ENCODE measurements around the gene SETBP1. TPM values are rescaled to one million over a fixed set of nuclear protein-coding genes. Genes with fewer than 3 reads are reported as not detected.
A peak's percentile ranks its signal among the peaks of the same experiment; 100 is the strongest.

SETBP1 gene
- 2.7 and 4.8 TPM in 2 replicates for total RNA-seq

DNA sequence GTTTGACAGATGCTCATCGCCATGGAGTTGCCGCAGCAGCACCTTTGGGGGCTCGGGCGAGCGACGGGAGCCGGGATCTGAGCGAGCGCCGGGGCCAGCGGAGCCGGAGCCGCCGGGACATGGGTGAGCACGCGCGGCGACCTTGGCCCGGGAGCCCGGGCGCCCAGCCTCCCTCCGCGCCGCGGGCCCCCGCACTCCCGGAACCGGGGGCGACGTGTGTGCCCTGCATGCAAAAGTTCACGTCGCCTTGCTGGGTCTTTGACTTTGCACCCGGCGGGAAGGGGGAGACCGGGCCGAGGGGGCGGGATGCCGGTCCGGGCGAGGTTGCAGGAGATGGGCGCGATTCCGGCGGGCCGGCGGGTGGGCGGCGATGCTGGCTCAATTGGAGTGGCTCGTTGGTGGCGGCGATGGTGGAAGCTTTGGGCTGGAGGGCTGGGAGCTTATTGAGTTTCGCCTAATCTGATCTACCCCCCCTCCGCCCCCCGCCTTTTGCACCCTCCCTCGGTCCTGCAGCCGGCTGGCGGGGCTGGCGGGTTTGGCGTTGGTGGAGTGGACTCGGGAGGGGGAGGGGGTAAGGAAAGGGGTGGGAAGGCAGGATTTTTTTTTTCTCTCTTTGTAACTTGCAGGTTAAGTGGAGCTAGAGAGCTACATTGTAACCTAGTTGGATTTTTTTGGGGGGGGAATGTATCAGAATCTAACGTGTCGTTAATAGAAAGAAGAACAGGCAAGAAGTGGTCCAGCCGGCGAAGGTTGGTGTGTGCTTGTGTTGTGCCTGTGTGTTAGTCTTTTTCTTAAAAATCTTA, at the start of gene SETBP1:
SETBP1 (plus strand) TSS at position 616 of the 803 bp plus-strand sequence. CDS start 20,459 bp downstream, outside the sequence.
- DNase-seq = peak; percentile 1

DNA sequence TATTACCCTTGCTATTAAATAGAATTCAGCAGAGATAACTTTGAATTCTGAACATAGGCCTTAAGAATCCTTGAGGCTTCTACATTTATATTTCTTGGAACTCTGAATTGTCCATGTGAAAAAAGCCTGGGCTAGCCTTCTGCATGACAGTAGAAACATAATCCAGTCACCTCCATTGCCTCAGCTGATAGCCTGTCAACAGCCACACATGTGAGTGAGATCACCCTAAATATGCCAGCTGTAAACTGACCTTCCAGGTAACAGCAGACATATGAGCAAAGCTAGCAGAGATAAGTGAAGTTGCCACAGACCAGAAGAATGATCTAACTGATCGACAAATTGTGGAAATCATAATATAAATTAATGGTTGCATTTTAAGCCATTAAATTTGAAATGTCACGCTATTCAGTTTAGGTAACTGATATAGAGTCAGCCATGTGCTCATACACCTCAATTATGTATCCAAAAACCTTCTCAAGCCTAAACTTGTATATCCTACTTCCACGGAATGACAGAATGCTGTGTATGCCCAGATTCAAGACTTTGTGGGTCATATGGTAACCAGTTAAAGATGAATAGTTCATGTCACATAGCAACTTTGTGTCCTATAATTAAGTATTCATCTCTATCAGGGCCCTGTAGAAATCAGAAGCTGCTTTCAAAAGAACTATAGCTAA, 48.1 kb upstream of the SETBP1 start:
- no peak for DNase-seq

DNA sequence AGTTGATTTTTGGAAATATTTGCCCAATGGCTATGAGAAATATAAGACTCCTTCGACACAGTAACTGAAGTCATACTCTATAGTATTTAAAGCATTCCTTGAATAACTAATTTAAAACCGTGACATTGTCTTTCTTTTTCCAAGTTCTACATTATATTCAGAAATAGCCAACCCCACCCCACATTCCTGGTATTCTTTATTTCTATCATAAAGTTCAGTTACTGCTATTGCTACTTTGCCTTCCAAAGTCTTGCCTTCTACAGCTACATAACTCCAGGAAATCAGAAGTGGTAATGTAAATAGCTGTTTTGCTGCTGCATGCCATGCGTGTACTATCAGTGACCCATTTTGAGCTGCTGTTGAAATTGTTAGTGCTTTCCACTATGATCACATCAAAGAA, 45.1 kb upstream of the SETBP1 start:
- DNase-seq = no peak

DNA sequence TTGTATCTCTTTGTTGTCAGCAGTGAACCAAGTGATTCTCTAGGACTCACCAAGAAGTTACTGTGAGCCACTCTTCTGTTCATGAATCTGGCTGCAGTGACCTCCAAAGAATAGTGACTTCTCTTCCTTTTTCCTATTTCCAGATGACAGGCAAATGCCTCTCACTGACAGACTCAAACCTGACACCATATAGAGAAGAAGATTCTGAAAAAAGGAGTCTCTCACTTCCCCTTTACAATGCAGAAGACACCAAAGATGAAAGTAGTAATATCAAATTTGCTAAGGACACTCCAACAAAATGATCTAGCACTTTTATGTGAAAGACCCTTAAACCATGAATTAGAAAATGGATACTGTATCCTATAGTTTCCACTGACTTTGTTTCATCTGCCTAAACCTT, 44.4 kb upstream of the SETBP1 start:
- no peak for DNase-seq

DNA sequence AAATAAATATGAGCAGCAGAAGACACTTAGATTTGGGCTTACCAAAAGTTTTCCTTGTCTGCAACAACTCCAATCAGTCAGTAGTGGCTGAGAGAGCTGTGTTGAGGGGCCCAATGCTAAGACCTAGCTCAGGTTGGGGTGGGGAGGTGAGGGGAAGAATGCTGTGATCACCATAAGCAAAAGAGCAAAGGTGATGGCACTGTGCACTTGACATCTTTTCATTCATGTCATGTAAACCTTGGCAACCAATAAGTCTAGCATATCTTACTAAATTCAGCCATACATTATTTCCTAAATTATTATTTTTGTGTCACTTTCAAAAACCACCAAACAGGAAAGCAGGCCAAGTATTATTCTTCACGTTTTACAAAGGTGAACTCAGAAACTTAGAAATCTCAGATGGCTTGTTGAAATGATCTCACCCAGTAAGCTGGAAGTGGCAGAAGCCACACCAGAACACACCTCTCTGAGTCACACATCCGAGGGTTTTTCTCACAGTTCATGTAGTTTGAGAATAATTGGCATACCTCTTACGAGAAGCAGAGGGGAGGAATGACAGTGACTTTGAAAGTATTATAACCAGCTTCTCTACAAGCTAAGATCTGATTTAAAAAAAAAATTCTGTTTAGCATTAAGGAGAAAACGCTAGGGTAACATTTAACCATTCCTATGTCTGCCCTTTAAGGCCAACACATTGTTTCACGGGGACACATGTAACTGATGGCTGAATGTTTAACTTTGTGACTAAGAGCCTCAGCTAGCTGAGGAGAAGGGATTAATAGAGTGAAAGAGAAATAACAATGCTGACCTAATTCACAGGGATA, 43.3 kb upstream of the SETBP1 start:
- no peak for DNase-seq

DNA sequence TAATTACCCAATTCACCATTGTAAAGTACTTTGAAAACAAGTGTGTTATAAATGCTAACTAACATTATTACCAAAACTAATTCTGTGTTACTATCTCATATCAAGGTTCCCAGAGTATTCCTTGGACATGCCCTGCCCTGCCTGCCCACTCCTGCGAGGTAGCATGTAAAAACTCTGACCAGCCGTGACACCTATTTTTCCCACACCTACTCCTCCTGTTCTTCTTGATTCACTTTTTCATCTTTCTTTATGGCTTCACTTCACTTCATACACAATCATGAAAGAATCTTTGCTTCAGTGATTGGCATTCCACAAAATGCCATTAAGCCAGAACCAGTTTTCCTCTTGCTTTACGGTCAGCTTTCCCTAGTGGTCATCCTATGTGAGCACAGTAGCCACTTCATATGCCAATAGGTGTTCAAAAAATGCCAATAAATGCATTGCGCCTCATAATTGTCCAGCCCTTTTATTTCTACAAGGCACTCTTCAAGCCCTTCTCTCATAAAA, 42.6 kb upstream of the SETBP1 start:
- no peak for DNase-seq

DNA sequence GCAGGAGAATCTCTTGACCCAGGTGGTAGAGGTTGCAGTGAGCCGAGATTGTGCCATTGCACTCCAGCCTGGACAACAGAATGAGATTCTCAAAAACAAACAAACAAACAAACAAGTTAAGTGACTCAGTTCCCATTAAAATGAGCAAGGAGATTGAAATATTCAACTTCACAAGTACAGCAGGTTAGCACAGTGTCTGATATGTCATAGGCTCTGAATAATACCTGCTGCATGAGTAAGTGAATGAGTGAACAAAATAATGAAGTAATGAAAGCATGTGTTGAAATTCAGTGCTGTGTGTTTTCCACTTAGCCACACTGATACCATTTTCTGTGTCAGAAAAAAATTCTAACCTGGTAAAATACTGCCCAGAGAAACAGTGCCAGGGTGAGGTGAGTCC, 41.9 kb upstream of the SETBP1 start:
- no peak for DNase-seq

DNA sequence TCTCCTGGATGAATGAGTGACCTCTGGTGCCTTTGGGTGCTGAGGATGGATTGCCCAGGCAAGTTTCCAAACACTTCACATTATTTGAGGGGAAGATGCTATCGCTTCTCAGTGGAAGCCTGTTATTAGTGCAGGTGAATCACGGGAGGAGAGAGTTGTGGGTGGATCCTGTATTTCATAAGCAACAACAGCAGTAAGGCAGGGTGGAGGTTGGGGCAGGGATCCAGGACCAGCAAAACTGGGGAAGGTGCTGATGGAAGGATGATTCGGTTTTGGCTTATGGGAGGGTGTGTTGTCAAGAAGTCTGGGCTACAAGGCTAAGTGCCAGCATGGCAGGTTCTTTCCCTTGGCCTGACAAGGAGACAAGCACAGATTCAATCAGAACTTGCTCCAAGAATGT, 37.7 kb upstream of the SETBP1 start:
- no peak for DNase-seq

DNA sequence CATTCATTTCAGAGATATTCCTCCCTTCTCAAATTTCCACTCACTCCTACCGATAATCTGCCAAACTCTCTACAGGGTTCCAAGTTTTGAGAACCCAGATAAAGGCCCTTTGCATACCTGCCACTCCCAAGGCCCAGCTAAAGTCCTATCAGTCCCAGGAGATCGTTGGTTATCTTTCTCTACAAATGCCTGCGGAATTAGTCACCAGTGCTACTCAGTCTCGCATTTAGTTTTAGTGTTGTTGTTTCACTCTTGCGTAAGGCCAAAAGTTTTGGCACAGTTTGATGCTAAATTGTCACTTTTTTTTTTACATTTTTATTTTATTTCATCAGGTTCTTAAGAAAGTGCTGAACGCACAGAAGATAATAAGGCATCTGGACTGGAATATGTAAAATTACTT, 29.2 kb upstream of the SETBP1 start:
- no peak for DNase-seq

DNA sequence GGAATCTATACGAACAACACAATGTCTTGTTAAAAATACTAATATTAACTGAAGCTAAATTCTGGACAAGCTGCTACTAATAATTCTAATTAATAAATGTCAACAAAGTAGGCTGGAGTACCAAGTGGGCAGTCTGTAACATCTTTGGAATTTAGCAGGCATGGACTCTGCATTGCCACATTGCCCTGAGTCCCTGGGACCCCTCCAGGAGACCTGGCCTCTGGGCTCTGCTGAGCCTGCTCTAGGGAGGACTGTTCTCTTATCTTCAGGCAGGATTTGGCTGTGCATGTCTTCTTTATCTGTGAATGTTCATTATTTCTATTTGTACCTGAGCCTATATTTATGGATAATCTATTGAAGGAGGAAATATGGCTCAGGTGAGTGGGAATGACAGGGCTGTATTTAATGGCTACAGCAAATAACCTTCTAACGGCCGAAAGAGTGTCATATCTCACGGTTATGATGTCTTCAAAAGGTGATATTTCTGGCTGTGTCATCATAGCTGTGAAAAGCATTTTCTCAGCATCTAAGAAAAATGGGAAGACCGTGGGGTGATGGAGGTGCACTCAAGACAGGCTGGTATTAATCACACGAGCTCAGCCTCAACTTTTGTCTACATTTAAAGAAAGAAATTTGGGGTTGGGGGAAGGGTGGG, 28.6 kb upstream of the SETBP1 start:
- no peak for DNase-seq

DNA sequence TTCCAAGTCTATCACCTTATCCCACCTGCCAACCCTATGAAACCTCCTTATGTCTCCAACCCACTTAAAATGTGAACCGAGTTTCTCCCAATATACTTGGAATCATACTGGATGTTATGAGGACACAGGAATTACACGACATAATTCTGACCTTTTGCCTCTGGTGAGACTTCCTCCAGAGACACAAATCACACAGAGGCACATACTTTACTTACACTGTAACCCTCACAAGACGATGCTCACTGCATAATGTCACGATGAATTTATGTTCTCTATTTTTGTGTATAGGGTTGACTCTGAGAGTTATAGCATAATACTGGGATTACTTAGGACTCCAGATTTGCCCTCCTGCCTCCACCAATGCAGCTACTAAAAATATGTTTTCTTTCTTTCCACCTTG, 28.0 kb upstream of the SETBP1 start:
- DNase-seq = no peak

DNA sequence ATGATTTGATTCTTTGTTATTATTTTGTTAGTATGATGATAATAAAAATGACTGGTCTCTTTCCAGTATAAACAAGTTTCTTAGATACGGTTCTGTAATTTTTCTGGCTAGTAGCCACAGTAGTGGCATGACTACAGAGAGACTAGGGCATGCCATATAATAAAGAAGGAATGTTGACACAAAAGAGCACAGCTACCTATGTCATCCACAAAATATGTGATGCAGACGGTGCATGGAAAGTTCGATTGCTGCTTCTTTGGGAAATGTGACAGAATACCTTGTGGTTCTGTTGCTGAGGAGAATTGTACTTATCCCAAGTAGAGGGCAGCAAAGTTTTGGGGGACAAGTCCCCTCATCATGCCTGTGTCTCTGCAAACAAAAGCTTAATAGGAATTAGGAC, 26.1 kb upstream of the SETBP1 start:
- DNase-seq = no peak

DNA sequence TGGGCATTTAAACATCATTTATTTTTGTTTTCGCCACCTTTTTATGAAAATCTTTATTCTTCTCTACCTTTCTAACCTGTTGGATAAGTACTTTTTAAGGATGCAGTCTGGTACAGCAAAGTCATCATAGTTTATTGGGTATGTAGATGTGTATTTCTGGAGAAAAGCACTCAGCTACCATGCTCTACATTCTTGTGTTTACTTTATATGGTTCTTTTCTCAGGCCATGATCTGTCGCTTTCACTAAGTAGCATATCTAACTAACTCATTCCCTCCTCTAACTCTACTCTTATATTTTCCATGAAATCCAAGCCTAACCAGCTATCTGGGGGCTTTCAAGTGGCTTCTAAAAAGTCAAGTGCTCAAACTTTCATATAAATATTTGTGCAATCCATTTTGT, 25.3 kb upstream of the SETBP1 start:
- no peak for DNase-seq

DNA sequence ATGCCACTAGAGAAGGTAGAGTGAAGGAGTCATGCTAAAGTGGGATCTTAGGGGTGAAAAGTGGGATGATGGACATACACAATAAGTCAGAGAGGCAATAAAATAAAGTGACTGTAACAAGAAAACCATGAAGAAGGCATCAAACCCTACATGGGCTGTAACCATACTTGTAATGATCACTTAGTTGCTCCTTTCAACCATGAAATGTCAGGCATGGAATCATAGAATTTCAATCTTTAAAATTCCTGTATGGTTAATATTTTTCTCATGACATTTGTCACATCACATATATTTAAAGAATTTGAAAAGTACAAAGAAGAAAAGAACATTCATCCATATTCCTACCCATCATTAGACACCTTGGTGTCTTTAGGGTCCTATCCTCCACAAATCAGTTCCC, 20.9 kb upstream of the SETBP1 start:
- DNase-seq = no peak

DNA sequence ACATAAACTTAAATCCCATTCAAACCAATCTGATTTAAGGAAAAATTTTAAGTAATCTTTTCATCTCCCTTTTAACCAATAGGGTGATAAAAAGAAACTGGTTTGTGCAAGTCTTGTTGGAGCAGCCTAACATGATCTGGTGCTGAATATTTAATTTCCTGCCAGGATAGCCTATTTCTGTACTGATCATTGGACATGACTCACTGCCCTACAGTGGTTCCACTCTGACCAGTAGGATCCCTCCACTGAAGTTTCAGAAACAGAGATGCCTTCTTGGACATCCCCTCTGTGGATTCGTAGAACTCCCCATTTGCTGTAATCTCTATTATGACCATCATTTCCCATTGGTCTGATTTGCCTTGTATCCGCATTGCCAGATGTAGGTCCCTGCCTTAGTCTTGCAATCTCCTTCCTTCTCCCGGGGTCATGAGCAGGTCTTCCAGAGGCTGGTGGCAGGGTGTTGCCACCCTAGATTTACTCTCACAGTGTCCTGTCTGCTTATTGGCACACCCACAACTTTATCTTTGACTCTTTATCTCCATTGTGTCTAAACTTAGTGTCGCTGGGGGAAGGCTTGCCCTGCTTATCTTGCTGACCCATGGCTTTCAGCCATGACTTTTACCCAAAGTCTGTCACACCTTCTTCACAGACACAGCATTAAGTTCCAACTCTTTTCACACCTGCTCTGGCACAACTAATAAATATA, 12.3 kb upstream of the SETBP1 start:
- DNase-seq = no peak

DNA sequence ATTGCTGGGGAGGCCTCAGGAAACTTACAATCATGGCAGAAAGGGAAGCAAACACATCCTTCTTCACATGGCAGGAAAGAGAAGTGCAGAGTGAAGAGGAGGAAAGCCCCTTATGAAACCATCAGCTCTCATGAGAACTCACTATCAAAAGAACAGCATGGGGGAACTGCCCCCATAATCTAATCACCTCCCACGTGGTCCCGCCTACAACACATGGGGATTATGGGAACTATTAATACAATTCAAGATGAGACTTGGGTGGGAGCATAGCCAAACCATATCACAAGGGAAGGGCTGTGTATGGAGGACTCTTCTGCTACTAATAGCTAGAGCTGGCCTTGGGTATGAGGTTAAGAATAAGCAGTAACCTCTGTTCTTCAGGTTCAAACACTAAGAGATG, 8.8 kb upstream of the SETBP1 start:
- no peak for DNase-seq

DNA sequence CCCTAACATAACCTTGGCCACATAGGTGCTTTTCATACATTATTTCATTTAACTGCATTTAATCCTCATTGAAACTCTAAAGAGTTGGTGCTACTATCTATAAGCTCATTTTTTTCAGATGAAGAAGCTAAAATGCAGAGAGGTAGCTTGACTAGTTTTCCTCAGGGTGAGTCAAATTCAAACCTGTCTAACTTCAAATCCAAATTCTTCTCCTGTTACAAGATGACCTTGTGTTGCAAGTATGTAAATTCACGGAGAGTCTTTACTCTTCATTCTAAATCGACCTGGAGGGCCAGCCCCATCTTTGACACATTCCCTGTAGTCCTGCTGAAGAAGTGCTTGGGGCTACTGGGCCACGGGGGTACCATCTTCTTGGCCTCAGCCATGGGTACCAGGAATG, 8.2 kb upstream of the SETBP1 start:
- DNase-seq = no peak

DNA sequence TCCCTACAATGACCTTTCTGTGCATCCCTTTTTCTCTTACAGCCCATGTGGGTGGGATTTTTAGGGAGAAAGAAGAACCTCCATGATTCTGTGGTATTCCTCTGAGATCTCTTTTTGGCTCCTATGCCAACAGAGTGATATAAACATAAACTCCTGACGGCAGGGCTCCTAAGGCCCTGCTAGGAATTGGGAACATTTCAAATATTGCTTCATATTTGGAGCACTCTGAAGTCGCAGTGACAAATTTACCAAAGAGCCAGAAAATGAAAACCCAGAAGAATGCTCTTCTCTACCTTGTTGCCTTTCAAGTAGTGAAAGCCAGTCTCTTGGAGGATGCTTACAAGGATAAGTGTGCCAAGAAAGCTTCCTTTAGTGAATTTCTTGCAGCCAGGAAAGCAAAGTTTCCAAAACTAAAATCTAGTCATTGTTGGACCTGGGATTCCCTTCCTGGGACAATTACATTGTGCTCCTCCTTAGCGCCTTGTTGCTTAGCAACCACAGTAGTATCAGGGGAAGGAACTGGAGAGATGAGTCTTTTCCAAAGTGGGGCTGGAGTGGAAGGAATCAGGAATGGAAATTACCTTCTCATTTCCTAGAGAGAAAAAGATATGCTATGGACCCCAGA, 7.3 kb upstream of the SETBP1 start:
- no peak for DNase-seq

DNA sequence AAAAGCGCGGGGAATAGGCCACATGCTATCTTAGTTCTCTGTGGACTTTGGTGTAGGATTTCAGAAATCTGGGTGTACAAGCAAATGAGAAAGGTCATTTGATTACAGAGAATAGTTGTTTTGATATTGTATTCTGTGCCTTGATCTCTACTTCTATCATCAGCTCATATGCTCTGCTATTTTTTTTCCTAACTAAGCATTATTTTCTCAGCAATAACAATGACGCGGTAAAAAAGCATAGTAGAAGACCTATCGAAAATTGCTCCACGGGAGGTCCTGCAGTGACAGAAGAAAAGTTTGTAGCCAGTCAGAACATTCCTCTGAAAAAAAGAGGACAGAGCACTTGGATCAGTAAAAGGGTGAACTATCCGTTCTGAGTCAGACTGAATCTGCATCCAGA, 2.8 kb upstream of the SETBP1 start:
- DNase-seq = no peak

DNA sequence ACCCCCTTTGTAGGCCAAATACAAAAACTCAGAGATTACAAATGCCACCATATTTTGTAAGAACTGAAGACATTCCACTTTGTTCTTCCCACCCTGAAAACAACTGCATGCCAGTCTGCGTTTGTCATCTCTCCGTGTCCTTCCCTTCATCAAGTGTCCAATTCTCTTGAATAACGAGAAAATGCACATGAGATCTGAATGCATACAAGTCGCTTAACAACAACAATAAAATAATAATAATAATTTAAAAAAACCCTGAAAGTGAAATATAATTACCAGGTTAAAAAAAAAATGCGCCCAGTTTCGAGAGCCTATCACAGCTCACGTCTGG, 2.0 kb upstream of the SETBP1 start:
- DNase-seq = peak; percentile 0

DNA sequence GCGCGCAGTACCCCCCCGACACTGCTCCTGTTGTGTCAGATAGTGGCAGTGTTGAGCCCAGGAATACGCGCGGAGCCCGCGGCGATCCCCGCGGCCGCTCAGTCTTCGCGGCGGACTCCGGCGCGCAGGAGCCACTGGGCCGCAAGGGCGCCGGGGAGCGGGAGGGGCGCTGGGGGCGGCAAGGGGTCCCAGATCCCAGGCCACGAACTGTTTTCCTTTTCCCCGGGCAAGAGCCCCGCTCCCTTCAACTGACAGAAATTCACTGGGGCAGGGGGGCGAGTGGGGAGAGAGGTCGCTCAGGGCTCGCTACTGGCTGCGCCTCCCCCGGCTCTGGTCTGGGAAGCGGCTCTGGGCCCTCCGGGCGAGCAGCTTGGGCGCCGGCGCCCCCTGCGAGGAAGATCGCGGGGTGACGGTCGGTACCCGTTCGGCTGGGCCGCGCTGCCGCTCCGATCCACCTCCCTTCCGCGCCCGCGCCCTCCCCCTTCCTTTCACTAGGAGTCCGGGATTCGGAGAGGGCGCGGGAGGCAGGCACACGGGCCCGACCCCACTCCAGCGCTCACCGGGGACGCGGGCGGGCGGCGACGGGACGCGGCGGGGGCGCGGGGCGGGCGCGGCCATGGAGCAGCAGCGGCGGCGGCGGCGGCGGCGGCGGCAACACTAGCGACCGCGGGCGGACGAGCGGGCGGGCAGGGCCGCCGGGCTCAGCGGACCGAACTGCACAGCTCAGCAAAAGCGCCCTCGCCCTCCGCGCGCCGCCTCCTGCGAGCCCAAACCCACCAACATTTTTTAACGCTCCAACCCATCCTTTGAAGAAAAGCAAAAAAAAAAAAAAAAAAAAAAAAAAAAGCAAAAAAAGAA, 1.4 kb upstream of the SETBP1 start:
- DNase-seq = peak; percentile 84
